OCI-LY7 (cell line): ENCODE results near the gene PKD1L1.

Experiments
- EZH2phosphoT487 ChIP-seq: fragments of 200-600 bp; sonication (generic); IDR thresholded peaks from 2 replicates; pipeline ENCODE4 v1.6.1; 2018; ENCODE audit warnings: low read depth, borderline replicate concordance, mild to moderate bottlenecking, mixed run types, antibody characterized with exemption, low read length, moderate library complexity, mixed read lengths
- TF ChIP-seq, protein P1 (sequence below): fragments of 200-600 bp; sonication (generic); conservative IDR thresholded peaks from 2 replicates; pipeline ENCODE4 v1.5.1; 2014; ENCODE audit warnings: mild to moderate bottlenecking, antibody characterized with exemption, low read length, moderate library complexity, mixed read lengths

GRCh38 chr7:47771990-47772360 lies 176.3 kb downstream of the PKD1L1 start:
- TF ChIP-seq, protein P1, sequence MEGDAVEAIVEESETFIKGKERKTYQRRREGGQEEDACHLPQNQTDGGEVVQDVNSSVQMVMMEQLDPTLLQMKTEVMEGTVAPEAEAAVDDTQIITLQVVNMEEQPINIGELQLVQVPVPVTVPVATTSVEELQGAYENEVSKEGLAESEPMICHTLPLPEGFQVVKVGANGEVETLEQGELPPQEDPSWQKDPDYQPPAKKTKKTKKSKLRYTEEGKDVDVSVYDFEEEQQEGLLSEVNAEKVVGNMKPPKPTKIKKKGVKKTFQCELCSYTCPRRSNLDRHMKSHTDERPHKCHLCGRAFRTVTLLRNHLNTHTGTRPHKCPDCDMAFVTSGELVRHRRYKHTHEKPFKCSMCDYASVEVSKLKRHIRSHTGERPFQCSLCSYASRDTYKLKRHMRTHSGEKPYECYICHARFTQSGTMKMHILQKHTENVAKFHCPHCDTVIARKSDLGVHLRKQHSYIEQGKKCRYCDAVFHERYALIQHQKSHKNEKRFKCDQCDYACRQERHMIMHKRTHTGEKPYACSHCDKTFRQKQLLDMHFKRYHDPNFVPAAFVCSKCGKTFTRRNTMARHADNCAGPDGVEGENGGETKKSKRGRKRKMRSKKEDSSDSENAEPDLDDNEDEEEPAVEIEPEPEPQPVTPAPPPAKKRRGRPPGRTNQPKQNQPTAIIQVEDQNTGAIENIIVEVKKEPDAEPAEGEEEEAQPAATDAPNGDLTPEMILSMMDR = no peak
- no peak for TF ChIP-seq EZH2phosphoT487
